WERI-Rb-1 (cell line): ENCODE results near the gene TP53TG5.
"Not testable (repeated sequence)": the region's sequence is repeated elsewhere in the genome, so short reads cannot be mapped to it uniquely, and the experiment has no call there.

ENCODE experiments used
- DNase-seq: peaks from one replicate; pipeline ENCODE4 v3.0.0-alpha.2; 2020
- H3K27ac ChIP-seq: fragments of 250-450 bp; sonication (Bioruptor Pico); 2 replicates; pipeline ENCODE4 v1.5.1; 2020; ENCODE audit warnings: mild to moderate bottlenecking, moderate library complexity
- H3K27me3 ChIP-seq: fragments of 250-450 bp; sonication (Bioruptor Pico); 2 replicates; pipeline ENCODE4 v1.5.1; 2021; ENCODE audit warnings: mild to moderate bottlenecking, low read depth, moderate library complexity; ENCODE audit not compliant: insufficient read depth, severe bottlenecking
- H3K36me3 ChIP-seq: fragments of 250-450 bp; sonication (Bioruptor Pico); 2 replicates; pipeline ENCODE4 v1.5.1; 2020; ENCODE audit warnings: mild to moderate bottlenecking, moderate library complexity
- H3K4me3 ChIP-seq: 2 replicates; pipeline ENCODE4 v1.5.1; 2011; ENCODE audit warnings: low read depth, mild to moderate bottlenecking, control low read depth, low read length
- H3K9me3 ChIP-seq: fragments of 250-450 bp; sonication (Bioruptor Pico); 2 replicates; pipeline ENCODE4 v1.5.1; 2021; ENCODE audit warnings: mild to moderate bottlenecking, moderate library complexity; ENCODE audit not compliant: severe bottlenecking
- TF ChIP-seq, protein P1 (sequence below): IDR thresholded peaks from 2 replicates; pipeline ENCODE4 v1.5.1; 2011; ENCODE audit warnings: low read depth, mild to moderate bottlenecking, control low read depth, inconsistent platforms, low read length

TP53TG5 gene

DNA sequence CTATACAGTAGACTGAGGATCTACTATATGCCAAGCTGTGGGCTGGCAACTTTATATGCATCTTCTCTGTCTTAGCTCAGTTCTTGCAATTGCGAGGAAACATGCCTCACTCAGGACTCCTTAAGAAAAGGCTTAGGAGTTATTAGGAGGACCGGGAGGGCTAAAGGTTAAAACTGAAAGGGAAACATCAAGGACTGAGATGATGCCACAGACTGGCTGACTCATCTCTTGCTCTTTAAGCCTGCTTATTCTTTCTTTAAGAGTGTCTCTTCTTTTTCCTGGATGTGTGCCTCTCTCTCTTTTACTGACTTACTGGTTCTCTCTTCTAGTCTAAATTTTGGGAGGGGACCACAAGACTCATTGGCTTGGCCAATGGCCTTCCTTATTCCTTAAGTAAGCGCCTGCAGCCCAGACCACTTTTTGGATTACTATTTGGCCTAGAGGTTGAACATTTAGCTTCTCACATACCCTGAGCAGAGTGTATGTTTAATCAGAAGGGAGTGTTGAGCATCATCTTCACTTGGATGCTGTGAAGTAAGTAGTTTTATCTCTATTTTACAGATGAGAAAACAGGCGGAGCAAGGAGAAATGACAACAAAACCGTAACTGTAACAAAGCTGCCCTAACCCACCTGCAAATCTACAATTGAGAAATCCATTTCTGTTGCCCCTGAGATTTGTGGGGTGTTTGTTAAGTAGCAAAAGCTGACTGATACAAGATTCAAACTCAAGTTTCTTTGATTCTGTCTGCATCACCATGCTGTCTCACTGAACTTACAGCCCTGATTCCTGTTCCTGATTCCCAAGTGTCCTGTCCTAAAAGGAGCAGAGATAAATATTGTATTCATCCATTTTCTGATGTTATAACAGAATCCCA lies 22.7 kb downstream of the TP53TG5 start:
- TF ChIP-seq, protein P1, sequence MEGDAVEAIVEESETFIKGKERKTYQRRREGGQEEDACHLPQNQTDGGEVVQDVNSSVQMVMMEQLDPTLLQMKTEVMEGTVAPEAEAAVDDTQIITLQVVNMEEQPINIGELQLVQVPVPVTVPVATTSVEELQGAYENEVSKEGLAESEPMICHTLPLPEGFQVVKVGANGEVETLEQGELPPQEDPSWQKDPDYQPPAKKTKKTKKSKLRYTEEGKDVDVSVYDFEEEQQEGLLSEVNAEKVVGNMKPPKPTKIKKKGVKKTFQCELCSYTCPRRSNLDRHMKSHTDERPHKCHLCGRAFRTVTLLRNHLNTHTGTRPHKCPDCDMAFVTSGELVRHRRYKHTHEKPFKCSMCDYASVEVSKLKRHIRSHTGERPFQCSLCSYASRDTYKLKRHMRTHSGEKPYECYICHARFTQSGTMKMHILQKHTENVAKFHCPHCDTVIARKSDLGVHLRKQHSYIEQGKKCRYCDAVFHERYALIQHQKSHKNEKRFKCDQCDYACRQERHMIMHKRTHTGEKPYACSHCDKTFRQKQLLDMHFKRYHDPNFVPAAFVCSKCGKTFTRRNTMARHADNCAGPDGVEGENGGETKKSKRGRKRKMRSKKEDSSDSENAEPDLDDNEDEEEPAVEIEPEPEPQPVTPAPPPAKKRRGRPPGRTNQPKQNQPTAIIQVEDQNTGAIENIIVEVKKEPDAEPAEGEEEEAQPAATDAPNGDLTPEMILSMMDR, result no peak
- H3K4me3 ChIP-seq, result no peak overlapping the region
- no peaks in the 10 kb centered on the region for H3K36me3 ChIP-seq
- no peaks in the 10 kb centered on the region for H3K27me3 ChIP-seq
- no peak overlapping the region for H3K27ac ChIP-seq
- H3K9me3 ChIP-seq, result no peaks in the 10 kb centered on the region
- DNase-seq, result no peak

DNA sequence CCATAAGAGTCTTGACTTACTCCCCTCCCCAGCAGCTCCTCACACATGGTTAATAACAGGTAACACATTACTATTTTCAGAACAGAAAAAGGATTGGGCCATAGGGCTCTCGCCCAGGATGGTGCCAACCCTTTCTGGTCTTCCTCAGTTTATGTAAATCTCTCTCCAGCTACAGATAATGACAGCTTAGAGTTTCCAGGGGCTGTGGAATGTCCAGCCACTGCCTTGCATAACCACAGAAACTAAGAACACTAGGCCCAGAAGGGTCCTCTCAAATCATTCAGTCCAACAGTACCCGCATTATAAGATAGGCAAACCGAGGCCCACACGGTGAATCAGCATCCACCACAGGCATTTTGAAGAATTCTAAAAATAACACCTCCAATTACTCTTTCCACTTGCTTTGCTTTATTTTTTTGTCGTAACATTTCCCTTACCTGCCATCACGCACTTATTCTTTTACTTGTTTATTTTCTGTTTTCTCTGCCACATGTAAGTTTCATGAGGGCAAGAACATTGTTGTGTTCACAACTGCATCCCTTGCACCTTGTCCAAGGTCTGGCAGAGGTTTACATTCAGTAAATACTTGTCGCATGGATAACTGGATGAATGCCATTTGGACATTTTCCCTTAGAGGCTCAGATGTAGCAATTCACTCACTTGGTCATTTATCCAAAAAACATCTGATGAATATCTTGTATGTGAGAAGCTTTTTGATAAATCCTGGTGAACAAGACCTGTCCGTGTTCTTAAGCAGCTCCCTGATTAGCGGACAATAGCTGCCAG lies 23.5 kb downstream of the TP53TG5 start:
- no peaks in the 10 kb centered on the region for H3K9me3 ChIP-seq
- no peak overlapping the region for H3K27ac ChIP-seq
- H3K36me3 ChIP-seq, result no peaks in the 10 kb centered on the region
- no peak overlapping the region for H3K4me3 ChIP-seq
- no peak for DNase-seq
- no peaks in the 10 kb centered on the region for H3K27me3 ChIP-seq
- TF ChIP-seq, protein P1, result no peak

DNA sequence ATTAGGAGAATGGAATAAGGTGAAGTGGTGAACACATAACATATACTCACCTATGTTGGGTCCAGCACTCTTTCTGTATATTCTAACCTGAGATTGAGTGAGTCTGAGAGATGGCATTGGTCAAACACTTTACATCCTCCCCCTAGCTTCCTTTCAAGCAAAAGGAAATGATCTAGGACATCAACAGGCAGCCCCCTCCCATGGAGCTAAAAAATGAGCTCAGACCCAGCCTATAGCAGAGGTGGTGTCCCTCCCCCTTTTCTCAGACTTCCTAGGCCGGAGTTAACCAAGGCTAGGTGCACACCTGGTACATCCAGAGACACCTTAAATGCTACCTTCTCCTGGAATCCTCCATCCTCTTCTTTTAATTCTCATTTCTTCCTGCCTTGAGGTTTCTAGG lies 24.4 kb downstream of the TP53TG5 start:
- DNase-seq, result no peak
- H3K27ac ChIP-seq, result no peak overlapping the region
- TF ChIP-seq, protein P1, result no peak
- no peaks in the 10 kb centered on the region for H3K36me3 ChIP-seq
- H3K4me3 ChIP-seq, result no peak overlapping the region
- H3K9me3 ChIP-seq, result no peaks in the 10 kb centered on the region
- no peaks in the 10 kb centered on the region for H3K27me3 ChIP-seq

DNA sequence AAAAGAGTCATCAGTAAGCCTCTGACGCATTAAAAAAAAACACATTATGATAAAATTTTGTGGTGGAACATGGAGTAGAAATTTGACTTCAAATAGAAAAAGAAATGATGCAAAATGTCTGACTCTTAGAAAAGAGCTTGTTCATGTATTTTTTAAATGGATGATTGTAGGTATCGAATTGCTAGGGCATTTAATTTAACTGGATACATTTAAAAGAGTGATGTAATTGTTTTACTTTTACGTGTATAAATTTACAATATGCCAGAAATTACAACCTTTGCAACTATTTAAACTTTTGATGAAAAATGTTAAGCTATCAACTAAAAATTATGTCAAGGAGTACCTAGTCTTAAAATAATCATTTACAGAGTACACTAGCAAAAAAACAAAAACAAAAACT lies 25.4 kb downstream of the TP53TG5 start:
- Histone ChIP-seq H3K27ac (no peak overlapping the region), H3K27me3 (no peaks in the 10 kb centered on the region), H3K4me3 (no peak overlapping the region), H3K9me3 (no peaks in the 10 kb centered on the region), H3K36me3 (no peaks in the 10 kb centered on the region; the same call in 1 of the 2 replicates)
- TF ChIP-seq, protein P1, result no peak
- DNase-seq, result no peak

DNA sequence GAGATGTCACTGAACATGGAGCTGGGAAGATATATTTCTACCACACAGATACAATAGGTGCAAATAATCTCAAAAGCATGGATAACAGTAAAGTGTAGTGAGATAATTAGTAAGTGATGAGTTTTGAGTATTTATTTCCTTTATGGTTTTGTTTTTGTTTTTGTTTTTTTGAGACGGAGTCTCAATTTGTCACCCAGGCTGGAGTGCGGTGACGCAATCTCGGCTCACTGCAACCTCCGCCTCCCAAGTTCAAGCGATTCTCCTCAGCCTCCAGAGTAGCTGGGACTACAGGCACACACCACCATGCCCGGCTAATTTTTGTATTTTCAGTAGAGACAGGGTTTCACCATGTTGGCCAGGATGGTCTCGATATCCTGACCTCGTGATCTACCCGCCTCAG lies 27.3 kb downstream of the TP53TG5 start:
- not testable (repeated sequence) for H3K27ac ChIP-seq, H3K36me3 ChIP-seq, DNase-seq, H3K4me3 ChIP-seq, H3K9me3 ChIP-seq, H3K27me3 ChIP-seq

DNA sequence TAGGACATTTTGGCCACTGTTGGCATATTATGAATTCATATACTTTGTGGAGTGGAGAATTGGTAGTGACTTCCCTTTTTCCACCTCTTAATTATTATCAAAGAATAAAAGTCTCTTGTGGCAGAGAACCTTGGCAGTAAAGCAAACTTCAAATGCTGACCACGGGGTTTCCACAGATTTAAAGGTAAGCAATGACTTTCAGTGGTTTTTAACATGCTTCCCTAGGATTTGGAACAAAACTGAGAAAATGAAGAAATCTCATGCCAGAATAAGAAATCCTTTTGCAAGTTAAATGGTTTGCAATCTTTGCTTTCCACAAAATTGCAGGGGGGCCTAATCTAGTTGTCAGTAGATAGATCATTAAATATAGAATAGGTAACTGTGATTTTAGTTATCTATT lies 27.9 kb downstream of the TP53TG5 start:
- no peaks in the 10 kb centered on the region; the same call in 1 of the 2 replicates for H3K36me3 ChIP-seq
- no peak for DNase-seq
- H3K9me3 ChIP-seq, result no peaks in the 10 kb centered on the region
- TF ChIP-seq, protein P1, result no peak
- no peaks in the 10 kb centered on the region for H3K27me3 ChIP-seq
- H3K27ac ChIP-seq, result no peak overlapping the region
- H3K4me3 ChIP-seq, result no peak overlapping the region
